GM21526 (cell line): ENCODE measurements around the gene TRAPPC13.
"Not testable (repeated sequence)": the region's sequence is repeated elsewhere in the genome, so short reads cannot be mapped to it uniquely, and the experiment has no call there.

Experiments used
- ATAC-seq: cut with Tn5 transposase; IDR thresholded peaks from one replicate; pipeline ENCODE4 v1.9.1; 2021; ENCODE audit warnings: moderate library complexity; ENCODE audit not compliant: unreplicated experiment, low FRiP score

The TRAPPC13 gene, protein sequence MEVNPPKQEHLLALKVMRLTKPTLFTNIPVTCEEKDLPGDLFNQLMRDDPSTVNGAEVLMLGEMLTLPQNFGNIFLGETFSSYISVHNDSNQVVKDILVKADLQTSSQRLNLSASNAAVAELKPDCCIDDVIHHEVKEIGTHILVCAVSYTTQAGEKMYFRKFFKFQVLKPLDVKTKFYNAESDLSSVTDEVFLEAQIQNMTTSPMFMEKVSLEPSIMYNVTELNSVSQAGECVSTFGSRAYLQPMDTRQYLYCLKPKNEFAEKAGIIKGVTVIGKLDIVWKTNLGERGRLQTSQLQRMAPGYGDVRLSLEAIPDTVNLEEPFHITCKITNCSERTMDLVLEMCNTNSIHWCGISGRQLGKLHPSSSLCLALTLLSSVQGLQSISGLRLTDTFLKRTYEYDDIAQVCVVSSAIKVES

GRCh38 chr5:65624571-65625555 is at the start of gene TRAPPC13, which contains the start of gene SHLD3:
Gene TRAPPC13 (plus strand): TSS chr5:65625027. CDS start chr5:65625061, 34 bp downstream.
Gene SHLD3 (plus strand): TSS chr5:65625027. CDS start chr5:65629588, 4,561 bp downstream.
- peak; percentile 71 for ATAC-seq

DNA sequence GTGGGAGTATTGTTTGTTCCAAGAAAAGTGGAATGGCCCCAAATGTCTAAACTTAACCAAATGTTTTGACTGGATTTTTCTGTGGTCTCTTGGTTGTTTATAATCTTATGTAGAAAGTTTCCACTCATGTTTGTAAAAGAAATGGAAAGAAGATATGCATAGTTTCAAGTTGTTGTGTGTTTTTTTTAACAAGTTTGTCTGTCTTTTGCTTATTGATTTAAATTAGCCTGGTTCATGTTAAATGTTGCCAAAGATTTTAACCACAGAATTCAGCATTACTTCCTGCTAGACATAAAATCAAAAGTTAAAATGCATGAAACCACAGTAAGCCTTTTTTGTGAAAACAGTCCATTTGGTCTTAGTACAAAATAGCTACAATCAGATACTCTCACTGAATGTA is 47.7 kb upstream of the TRAPPC13 start:
- ATAC-seq, result no peak

DNA sequence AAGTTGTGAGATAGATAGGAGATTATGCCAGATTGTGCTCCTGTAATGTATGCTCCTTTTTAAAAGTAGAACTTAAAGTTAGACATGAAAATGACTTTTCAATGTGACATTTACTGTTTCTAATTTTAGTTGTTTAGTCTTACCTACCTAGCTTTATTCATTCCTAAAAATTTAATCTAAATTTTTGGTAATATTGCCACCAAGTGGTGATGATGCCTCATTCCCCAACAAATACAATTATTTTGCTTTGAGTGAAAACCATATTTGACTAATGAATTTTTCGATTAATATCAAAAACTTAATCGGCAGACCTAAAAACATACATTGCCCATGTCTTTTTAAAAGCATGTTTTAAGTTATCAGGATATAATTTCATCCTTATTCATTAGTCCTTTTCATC is 36.1 kb upstream of the TRAPPC13 start:
- no peak for ATAC-seq

DNA sequence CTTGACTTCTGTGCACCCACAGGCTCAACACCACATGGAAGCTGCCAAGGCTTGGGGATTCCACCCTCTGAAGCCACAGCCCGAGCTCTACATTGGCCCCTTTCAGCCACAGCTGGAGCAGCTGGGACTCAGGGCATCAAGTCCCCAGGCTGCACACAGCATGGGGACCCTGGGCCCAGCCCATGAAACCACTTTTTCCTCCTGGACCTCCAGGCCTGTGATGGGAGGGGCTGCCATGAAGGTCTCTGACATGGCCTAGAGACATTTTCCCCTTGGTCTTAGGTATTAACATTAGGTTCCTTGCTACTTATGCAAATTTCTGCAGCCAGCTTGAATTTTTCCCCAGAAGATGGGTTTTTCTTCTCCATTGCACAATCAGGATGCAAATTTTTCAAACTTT is 23.1 kb upstream of the TRAPPC13 start:
- not testable (repeated sequence) for ATAC-seq

DNA sequence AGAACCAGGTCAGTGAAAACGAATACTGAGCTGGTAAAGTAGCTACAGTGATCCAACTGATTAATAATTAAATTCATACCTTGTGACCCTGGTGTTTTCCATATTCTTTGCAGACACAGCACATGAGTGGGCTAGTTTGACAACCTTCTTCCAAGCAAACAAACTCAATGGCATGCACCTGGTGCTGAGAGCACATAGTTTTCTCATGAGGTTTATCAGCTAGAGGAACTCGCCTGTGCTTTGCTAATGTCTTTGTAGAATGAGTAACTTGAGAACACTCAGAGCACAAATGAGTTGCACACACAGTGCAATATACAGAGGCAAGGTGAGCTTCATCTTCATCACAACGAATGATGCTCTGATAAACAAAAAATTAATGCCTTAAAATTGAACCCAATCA is 13.3 kb upstream of the TRAPPC13 start:
- ATAC-seq, result no peak

GRCh38 chr5:65612298-65612907 is 12.4 kb upstream of the TRAPPC13 start:
- no peak for ATAC-seq

DNA sequence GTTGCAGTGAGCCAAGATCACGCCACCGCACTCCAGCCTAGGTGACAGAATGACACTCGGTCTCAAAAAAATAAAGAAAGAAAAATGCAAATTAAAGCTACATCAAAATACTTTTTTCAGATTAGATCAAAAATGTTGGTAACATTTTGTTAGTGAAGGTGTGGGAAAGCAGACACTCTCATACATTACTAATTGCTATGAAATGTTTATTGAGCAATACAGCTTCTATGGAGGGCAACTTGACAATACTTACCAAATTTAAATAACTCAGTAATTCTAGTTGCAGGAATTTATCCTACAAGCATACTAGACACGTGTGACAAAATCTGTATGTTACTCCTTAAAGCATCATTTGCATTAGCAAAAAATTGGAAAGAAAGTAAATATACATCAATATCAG is 4.8 kb upstream of the TRAPPC13 start:
- no peak for ATAC-seq

DNA sequence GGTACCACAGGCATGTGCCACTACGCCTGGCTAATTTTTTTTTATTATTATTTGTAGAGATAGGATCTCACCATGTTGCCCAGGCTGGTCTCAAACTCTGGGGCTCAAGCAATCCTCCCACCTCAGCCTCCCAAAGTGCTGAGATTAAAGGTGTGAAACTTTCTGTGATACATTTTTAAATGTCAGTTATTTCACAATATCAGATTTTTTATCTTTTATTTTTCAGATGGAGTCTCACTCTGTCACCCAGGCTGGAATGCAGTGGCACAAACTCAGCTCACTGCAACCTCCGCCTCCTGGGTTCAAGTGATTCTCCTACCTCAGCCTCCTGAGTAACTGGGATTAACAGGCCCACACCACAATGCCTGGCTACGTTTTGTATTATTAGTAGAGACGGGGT is 2.9 kb upstream of the TRAPPC13 start:
- not testable (repeated sequence) for ATAC-seq

DNA sequence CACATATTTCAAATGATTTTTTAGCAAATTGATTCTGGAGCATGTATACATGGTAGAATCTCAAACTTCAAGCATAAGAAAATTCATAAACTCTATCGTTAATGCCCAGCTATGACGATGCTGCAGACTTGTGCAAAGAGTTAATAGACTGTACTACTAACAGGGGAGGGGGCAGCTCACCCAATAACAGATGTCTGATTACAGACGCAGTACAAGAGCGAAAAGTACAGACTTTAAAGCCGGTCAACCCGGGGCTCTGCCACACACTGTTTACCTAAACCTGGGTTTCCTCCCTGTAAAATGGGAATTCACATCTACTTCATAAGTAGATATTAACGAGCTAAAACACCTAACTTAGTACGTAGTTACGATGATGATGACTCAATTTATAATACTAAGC is 1.3 kb upstream of the TRAPPC13 start:
- no peak for ATAC-seq

DNA sequence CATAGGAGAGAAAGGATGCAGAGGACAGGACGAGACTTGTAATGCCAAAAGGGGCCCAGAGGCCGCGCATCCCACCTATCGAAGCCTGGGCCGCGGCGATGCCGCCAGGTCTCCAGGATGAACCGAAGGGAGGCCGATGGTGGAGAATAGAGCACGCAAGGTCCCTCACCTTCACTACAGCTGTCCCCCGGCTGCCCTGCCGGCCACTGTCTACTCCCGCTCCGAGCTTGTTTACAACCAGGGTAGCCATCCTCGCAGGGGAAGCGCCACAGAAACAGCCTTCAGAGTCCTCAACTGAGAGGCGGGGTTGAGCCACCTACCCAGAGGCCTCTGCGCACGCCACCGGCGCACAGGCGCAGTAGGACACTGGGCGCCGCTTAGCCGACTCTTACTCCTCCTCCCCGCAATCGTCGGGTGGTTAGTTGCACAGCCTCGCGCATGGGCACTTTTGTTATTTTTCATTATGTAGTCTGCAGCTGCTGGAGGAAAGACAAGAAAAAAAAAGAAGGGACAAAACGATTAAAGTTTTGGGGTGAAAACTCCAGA is 729 bp upstream of the TRAPPC13 start, which contains the start of gene TRIM23:
Gene TRIM23 (minus strand): TSS at position 309 of the 546 bp plus-strand sequence. CDS start 59 bp downstream, at position 250.
- ATAC-seq, result peak; percentile 94

- ATAC-seq, result no peak
Measured at GRCh38 chr5:65625743-65626142, 916 bp downstream of the TRAPPC13 start.

DNA sequence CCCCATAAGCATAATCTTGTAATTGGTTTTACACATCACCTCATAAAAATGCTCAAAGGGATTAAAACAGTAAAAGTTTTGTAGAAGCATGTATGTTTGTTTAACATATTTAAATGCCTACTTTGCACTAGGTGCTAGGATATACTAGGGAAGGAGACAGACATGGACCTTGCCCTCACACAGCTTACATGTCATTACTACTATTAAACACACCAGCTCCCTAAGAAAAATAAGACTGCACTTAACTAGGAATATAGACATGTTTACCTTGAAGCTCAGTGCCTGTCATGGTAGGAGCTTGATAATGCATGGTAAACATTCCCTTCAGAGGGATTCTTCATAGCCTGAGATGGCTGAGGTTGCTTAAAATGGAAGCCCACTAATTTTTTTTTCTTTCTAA is 6.2 kb downstream of the TRAPPC13 start:
- ATAC-seq, result no peak

DNA sequence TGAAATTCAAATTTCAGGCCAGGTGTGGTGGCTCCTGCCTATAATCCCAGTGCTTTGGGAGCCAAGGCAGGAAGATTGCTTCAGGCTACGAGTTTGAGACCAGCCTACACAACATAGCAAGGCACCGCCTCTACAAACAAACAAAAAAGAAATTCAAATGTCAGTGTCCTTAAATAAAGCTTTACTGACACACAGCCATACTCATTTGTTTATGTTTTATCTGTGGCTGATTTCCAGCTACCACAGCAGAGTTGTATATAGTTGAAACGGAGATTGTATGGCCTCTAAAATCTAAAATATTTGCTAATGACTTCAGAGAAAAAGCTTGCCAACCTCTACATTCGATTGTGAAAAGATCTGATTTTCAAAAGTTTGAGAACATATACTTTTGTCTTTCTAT is 15.4 kb downstream of the TRAPPC13 start:
- no peak for ATAC-seq

GRCh38 chr5:65646938-65647337 is 22.1 kb downstream of the TRAPPC13 start:
- no peak for ATAC-seq

DNA sequence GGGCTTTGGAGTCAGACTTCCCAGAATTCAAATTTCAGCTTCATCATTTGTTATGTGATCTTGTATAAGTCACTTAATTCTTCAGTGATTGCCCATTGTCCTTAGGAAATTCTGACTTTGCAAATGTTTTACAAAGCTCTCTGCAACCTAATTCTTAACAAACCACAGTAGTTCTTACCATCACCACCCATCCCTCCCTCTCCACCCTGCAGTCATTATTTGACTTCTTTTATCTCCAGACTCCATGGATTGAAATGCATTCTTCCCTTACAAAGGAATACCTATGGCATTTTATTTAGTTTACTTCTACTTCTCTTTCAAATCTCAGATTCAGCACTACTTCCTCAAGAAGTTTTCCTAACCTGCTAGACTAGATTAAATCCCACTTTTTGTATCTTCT is 23.1 kb downstream of the TRAPPC13 start:
- ATAC-seq, result no peak

DNA sequence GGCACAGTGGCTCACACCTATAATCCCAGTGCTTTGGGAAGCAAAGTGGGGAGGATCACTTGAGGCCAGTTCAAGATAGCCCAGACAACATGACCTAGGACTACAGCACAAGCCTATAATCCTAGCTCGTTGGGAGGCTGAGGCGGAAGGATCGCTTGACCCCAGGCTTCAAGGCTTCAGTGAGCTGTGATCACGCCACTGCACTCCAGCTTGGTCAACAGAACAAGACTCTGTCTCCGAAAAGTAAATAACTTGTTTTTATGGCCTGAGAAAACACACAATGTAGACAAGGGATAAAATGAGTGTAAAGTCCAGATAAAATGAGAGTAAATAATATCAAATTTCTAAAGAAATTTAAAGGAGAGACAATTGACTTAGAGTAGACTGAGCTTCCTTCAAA is 26.3 kb downstream of the TRAPPC13 start:
- ATAC-seq, result no peak

DNA sequence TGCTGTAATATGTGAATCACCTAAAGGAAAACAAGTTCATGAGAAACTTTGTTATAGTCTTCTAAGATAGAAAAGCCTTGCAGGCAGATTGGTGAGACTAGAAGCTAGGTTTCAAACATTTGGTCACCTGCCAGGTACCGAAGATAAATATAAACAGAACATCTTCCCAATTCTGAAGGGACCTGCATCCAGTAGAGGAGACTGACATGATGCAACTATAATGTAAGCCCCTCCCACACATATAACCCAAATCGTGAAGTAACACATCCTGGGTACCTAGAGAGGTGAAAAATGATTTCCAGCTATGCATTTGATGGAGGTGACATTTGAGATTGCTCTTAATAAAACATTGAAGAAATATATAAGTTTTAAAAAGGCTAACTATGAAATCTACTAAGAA is 29.9 kb downstream of the TRAPPC13 start:
- no peak for ATAC-seq

DNA sequence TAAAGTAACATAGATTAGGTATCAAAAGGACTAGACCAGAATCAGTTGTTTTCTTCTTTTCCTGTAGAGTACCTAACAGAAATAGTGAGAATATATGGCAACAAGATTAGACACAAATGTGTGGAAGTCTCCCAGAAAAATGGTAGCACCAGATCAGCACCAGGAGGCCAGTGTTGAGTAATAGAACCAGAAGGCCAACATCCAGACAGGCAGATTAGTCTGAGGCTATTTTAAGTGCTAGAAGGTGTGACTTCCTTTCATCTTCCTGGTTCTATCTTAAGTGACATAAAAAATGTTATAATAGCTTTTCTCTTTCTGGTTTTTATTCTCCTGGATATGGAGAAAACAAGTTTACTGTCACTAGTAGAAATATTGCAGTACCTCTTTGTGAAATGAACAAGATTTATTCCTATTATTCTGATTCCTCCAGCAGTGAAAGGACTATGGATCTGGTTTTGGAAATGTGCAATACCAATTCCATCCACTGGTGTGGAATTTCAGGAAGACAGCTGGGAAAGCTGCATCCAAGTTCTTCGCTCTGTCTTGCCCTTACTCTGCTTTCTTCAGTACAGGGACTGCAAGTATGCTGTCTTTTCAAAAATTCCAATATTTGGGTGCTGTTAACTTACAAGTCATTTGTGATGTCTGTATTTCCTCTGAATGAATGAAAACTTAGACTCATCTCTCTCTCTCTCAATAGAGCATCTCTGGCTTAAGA is 39.1 kb downstream of the TRAPPC13 start:
- ATAC-seq, result no peak

GRCh38 chr5:65668696-65669095 is 43.9 kb downstream of the TRAPPC13 start:
- ATAC-seq, result no peak

GRCh38 chr5:65672796-65673195 is 48.0 kb downstream of the TRAPPC13 start:
- no peak for ATAC-seq
